Uterus (tissue), 2 donors: ENCODE data around the gene USH1G.

Source experiments
- CTCF ChIP-seq, 4 experiments: fragments of 200-600 bp in 2 of 4; fragments of 450-650 bp in 2 of 4; sonication (generic) in 2 of 4; IDR thresholded peaks; one replicate each; pipeline ENCODE4 v1.5.1; 2016 to 2019; ENCODE audit warnings: antibody characterized with exemption in 4 of 4, mild to moderate bottlenecking in 2 of 4, moderate library complexity in 1 of 4
- POLR2A ChIP-seq, 2 donors: fragments of 450-650 bp; IDR thresholded peaks; one replicate each; pipeline ENCODE4 v1.6.1; 2016; ENCODE audit warnings: antibody characterized with exemption in 2 of 2, mild to moderate bottlenecking in 1 of 2, moderate library complexity in 1 of 2

- no peak for TF ChIP-seq POLR2A (IDR thresholded peaks at IDR 0.05)
- no peak for TF ChIP-seq CTCF (IDR thresholded peaks at IDR 0.05)
Measured at GRCh38 chr17:74947041-74947754, 24.1 kb upstream of the USH1G start.
